HG03039 (cell line): ENCODE measurements around the gene SPIC.

Experiments used
- ATAC-seq: cut with Tn5 transposase; IDR thresholded peaks from one replicate; pipeline ENCODE4 v1.9.1; 2021; ENCODE audit warnings: mild to moderate bottlenecking, moderate library complexity; ENCODE audit not compliant: unreplicated experiment

SPIC gene

GRCh38 chr12:101527682-101528081 lies 52.5 kb downstream of the SPIC start:
- no peak for ATAC-seq

DNA sequence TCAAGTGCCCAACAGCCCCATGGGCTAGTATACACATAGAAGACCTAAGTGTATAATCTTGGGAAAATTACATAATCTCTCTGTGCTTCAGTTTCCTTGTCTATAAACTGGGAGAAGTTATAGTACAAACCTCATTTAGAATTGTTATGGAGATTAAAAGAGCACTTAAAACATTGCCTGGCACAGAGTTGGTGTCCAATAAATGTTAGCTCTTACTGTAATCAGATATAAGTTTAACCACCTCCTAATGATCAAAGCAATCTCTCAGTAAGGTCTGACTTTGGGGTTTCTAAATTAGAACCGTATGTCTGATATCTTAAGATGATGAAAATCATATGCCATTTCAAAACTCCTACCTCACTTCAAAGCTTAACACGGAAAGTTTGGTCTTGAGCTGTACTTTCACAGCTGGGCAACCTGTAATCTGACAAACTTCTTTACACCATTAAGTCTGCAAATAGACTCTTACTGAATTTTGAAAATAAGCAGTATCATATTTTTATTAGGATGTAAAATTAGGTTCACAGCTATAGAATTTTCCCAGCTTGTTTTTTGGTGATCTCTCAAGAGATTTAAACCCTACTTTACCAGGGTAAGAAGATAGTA lies 61.0 kb downstream of the SPIC start:
- no peak for ATAC-seq
